ENCODE results near the gene MATN1.
A peak's percentile ranks its signal among the peaks of the same experiment; 100 is the strongest.

The MATN1 gene

GRCh38 chr1:30720271-30721223 is 2.8 kb downstream of the MATN1 start:
- no peak for FAIRE-seq
- no peak for DNase-seq (ENCODE audit: insufficient read length, low spot score)

GRCh38 chr1:30719406-30720270 is 3.7 kb downstream of the MATN1 start:
- FAIRE-seq (no peak), DNase-seq (ENCODE audit: insufficient read length, low spot score) (peak; percentile 57)

- DNase-seq (ENCODE audit: insufficient read length, low spot score), result peak; percentile 88
Observed at GRCh38 chr1:30718636-30719405, 4.6 kb downstream of the MATN1 start.

GRCh38 chr1:30718091-30718635 is 5.2 kb downstream of the MATN1 start:
- FAIRE-seq (peak; percentile 48), DNase-seq (ENCODE audit: insufficient read length, low spot score) (peak; percentile 86)

More at GRCh38 chr1:30718636-30719405, 4.6 kb downstream of the MATN1 start:
- peak; percentile 95 for FAIRE-seq

GRCh38 chr1:30716646-30717045 is 6.7 kb downstream of the MATN1 start:
- no peak for FAIRE-seq

GRCh38 chr1:30715886-30716285 is 7.5 kb downstream of the MATN1 start:
- no peak for DNase-seq (ENCODE audit: insufficient read length, low spot score)
- no peak for FAIRE-seq

More at GRCh38 chr1:30716646-30717045, 6.7 kb downstream of the MATN1 start:
- DNase-seq (ENCODE audit: insufficient read length, low spot score), result no peak

GRCh38 chr1:30715216-30715615 is 8.2 kb downstream of the MATN1 start:
- FAIRE-seq (no peak), DNase-seq (ENCODE audit: insufficient read length, low spot score) (no peak)

GRCh38 chr1:30714536-30715090 is 8.8 kb downstream of the MATN1 start:
- DNase-seq (ENCODE audit: insufficient read length, low spot score), result no peak
- no peak for FAIRE-seq

GRCh38 chr1:30714025-30714424 is 9.4 kb downstream of the MATN1 start:
- DNase-seq (ENCODE audit: insufficient read length, low spot score), result no peak
- FAIRE-seq, result no peak

- FAIRE-seq (no peak), DNase-seq (ENCODE audit: insufficient read length, low spot score) (no peak)
Observed at GRCh38 chr1:30713311-30713710, 10.1 kb downstream of the MATN1 start.

- FAIRE-seq, result no peak
- no peak for DNase-seq (ENCODE audit: insufficient read length, low spot score)
Observed at GRCh38 chr1:30712583-30712982, 10.8 kb downstream of the MATN1 start.

GRCh38 chr1:30710407-30710806 is 13.0 kb downstream of the MATN1 start:
- DNase-seq (ENCODE audit: insufficient read length, low spot score), result no peak
- FAIRE-seq, result no peak

GRCh38 chr1:30708361-30708728 is 15.0 kb downstream of the MATN1 start:
- DNase-seq (ENCODE audit: insufficient read length, low spot score), result no peak
- no peak for FAIRE-seq

- peak; percentile 66 for DNase-seq (ENCODE audit: insufficient read length, low spot score)
Observed at GRCh38 chr1:30707412-30708360, 15.7 kb downstream of the MATN1 start.

GRCh38 chr1:30706528-30706927 is 16.9 kb downstream of the MATN1 start:
- no peak for FAIRE-seq
- no peak for DNase-seq (ENCODE audit: insufficient read length, low spot score)

More at GRCh38 chr1:30707412-30708360, 15.7 kb downstream of the MATN1 start:
- FAIRE-seq, result peak; percentile 81

GRCh38 chr1:30705698-30706097 is 17.7 kb downstream of the MATN1 start:
- FAIRE-seq, result no peak
- no peak for DNase-seq (ENCODE audit: insufficient read length, low spot score)

- DNase-seq (ENCODE audit: insufficient read length, low spot score) (no peak), FAIRE-seq (no peak)
Observed at GRCh38 chr1:30704765-30705509, 18.4 kb downstream of the MATN1 start.

- DNase-seq (ENCODE audit: insufficient read length, low spot score) (no peak), FAIRE-seq (no peak)
Observed at GRCh38 chr1:30704271-30704670, 19.1 kb downstream of the MATN1 start.

All from HTR-8/SVneo (cell line).